LNCaP clone FGC (cell line): ENCODE measurements around the gene EDAR.

ENCODE experiments used
- DNase-seq: peaks from one replicate; pipeline ENCODE4 v3.0.0-alpha.2; 2011; ENCODE audit warnings: low read depth
- H3K4me3 ChIP-seq: 2 replicates; pipeline ENCODE4 v1.5.1; 2011; ENCODE audit warnings: mild to moderate bottlenecking, low read depth, low read length, control low read depth
- CTCF ChIP-seq: IDR thresholded peaks from 2 replicates; pipeline ENCODE4 v1.5.1; 2012; ENCODE audit warnings: mild to moderate bottlenecking; ENCODE audit not compliant: control insufficient read depth, insufficient read depth; ENCODE audit errors: extremely low read depth

EDAR gene

GRCh38 chr2:108978709-108979111 lies 10.3 kb downstream of the EDAR start:
- no peak for TF ChIP-seq CTCF
- DNase-seq: peak; percentile 27
- no peak overlapping the region for H3K4me3 ChIP-seq

GRCh38 chr2:108975613-108976435 lies 13.2 kb downstream of the EDAR start:
- no peak for TF ChIP-seq CTCF
- no peak overlapping the region for H3K4me3 ChIP-seq
- no peak for DNase-seq

GRCh38 chr2:108974674-108975073 lies 14.3 kb downstream of the EDAR start:
- DNase-seq: no peak
- H3K4me3 ChIP-seq: no peak overlapping the region
- TF ChIP-seq CTCF: no peak

GRCh38 chr2:108972663-108973062 lies 16.4 kb downstream of the EDAR start:
- no peak overlapping the region for H3K4me3 ChIP-seq
- TF ChIP-seq CTCF: no peak
- DNase-seq: no peak

- no peak for TF ChIP-seq CTCF
- no peak for DNase-seq
- H3K4me3 ChIP-seq: no peak overlapping the region
Measured at GRCh38 chr2:108971661-108972566, 17.1 kb downstream of the EDAR start.

GRCh38 chr2:108970369-108970768 lies 18.7 kb downstream of the EDAR start:
- no peak overlapping the region for H3K4me3 ChIP-seq
- DNase-seq: no peak
- no peak for TF ChIP-seq CTCF
